Hematopoietic multipotent progenitor cell treated with erythropoietin and hydrocortisone succinate and interleukin-3 and kit ligand, for 15 days (in vitro differentiated cells): ENCODE results near the gene RAD52.
A peak's percentile ranks its signal among the peaks of the same experiment; 100 is the strongest.
"Not testable (repeated sequence)": the region's sequence is repeated elsewhere in the genome, so short reads cannot be mapped to it uniquely, and the experiment has no call there.

ENCODE experiments used
- DNase-seq: peaks from one replicate; pipeline ENCODE4 v3.0.0-alpha.2; 2015; ENCODE audit warnings: low spot score

RAD52 gene

GRCh38 chr12:966724-967123, 17.2 kb upstream of the RAD52 start:
- DNase-seq = no peak

GRCh38 chr12:958588-959123, 9.2 kb upstream of the RAD52 start:
- DNase-seq = no peak

- no peak for DNase-seq
Observed at GRCh38 chr12:955939-956338, 6.4 kb upstream of the RAD52 start.

- no peak for DNase-seq
Observed at GRCh38 chr12:954741-955140, 5.2 kb upstream of the RAD52 start.

GRCh38 chr12:953776-954175, 4.3 kb upstream of the RAD52 start:
- DNase-seq = peak; percentile 60

GRCh38 chr12:951176-951575, 1.7 kb upstream of the RAD52 start:
- no peak for DNase-seq

- no peak for DNase-seq
Observed at GRCh38 chr12:948238-948637, 1.3 kb downstream of the RAD52 start.

- no peak for DNase-seq
Observed at GRCh38 chr12:946631-947030, 2.9 kb downstream of the RAD52 start.

- DNase-seq = no peak
Observed at GRCh38 chr12:946212-946611, 3.3 kb downstream of the RAD52 start.

- DNase-seq = no peak
Observed at GRCh38 chr12:944211-944610, 5.3 kb downstream of the RAD52 start.

- no peak for DNase-seq
Observed at GRCh38 chr12:943051-943450, 6.4 kb downstream of the RAD52 start.

GRCh38 chr12:938810-939209, 10.7 kb downstream of the RAD52 start:
- no peak for DNase-seq

GRCh38 chr12:936377-937345, 12.8 kb downstream of the RAD52 start:
- DNase-seq = no peak

GRCh38 chr12:935891-936290, 13.6 kb downstream of the RAD52 start:
- DNase-seq = not testable (repeated sequence)

- DNase-seq = no peak
Observed at GRCh38 chr12:931591-931990, 17.9 kb downstream of the RAD52 start.

GRCh38 chr12:931060-931459, 18.4 kb downstream of the RAD52 start:
- no peak for DNase-seq

GRCh38 chr12:926641-927040, 22.9 kb downstream of the RAD52 start:
- DNase-seq = no peak

- DNase-seq = no peak
Observed at GRCh38 chr12:922285-922684, 27.2 kb downstream of the RAD52 start.

- DNase-seq = no peak
Observed at GRCh38 chr12:920676-921075, 28.8 kb downstream of the RAD52 start.

GRCh38 chr12:916712-917445, 32.6 kb downstream of the RAD52 start:
- DNase-seq = no peak

- no peak for DNase-seq
Observed at GRCh38 chr12:916240-916639, 33.3 kb downstream of the RAD52 start.

GRCh38 chr12:915090-915489, 34.4 kb downstream of the RAD52 start:
- DNase-seq = no peak
